ENCODE data around the gene TEKTIP1. TPM values are rescaled to one million over a fixed set of nuclear protein-coding genes. Genes with fewer than 3 reads are reported as not detected.

TEKTIP1 gene
- total and polyA plus RNA-seq, 2 donors from 2014 or later = 1.2 to 9.2 TPM

- no peak overlapping the region for H3K4me3 ChIP-seq (ENCODE audit: low read length in 3 of 3)
- no peak for DNase-seq
- H3K9me3 ChIP-seq (ENCODE audit: control insufficient read depth in 2 of 3, insufficient read depth in 1 of 3, low read length in 3 of 3) = no peaks in the 10 kb centered on the region
- TF ChIP-seq CTCF (IDR thresholded peaks at IDR 0.05; ENCODE audit: borderline replicate concordance, extremely low read depth, insufficient read depth) = no peak
- intact Hi-C loops (cut with DNase I) = no loop called here
- no peak for FAIRE-seq
- H3K27me3 ChIP-seq (ENCODE audit: control insufficient read depth, insufficient read depth, low read length) = no peaks in the 10 kb centered on the region
- H3K36me3 ChIP-seq (ENCODE audit: control insufficient read depth in 2 of 3, insufficient read depth in 3 of 3, low read length in 3 of 3) = peaks cover 2 to 14% (median 3%) of the 10 kb centered on the region in 3 donors
- no peak overlapping the region for H3K27ac ChIP-seq (ENCODE audit: low read depth in 2 of 2, low read length in 2 of 2)
- H3K4me1 ChIP-seq (ENCODE audit: control insufficient read depth in 2 of 3, insufficient read depth in 2 of 3, low read depth in 1 of 3, low read length in 3 of 3) = peaks cover 0 to 15% (median 4%) of the 10 kb centered on the region in 3 donors
- H3K9ac ChIP-seq (ENCODE audit: low read length in 3 of 3) = no peak overlapping the region
These were observed 42.3 kb upstream of the TEKTIP1 start for GRCh38 chr19:3496392-3497273.

GRCh38 chr19:3497757-3498520 is 41.0 kb upstream of the TEKTIP1 start:
- peaks cover 0 to 15% (median 4%) of the 10 kb centered on the region in 3 donors for H3K4me1 ChIP-seq (ENCODE audit: control insufficient read depth in 2 of 3, insufficient read depth in 2 of 3, low read depth in 1 of 3, low read length in 3 of 3)
- no peak for DNase-seq
- no peak for FAIRE-seq
- H3K36me3 ChIP-seq (ENCODE audit: control insufficient read depth in 2 of 3, insufficient read depth in 3 of 3, low read length in 3 of 3) = peaks cover 2 to 10% (median 3%) of the 10 kb centered on the region in 3 donors
- intact Hi-C loops (cut with DNase I) = no loop called here
- H3K9ac ChIP-seq (ENCODE audit: low read length in 3 of 3) = no peak overlapping the region
- no peak overlapping the region for H3K27ac ChIP-seq (ENCODE audit: low read depth in 2 of 2, low read length in 2 of 2)
- no peaks in the 10 kb centered on the region for H3K9me3 ChIP-seq (ENCODE audit: control insufficient read depth in 2 of 3, insufficient read depth in 1 of 3, low read length in 3 of 3)
- TF ChIP-seq CTCF (IDR thresholded peaks at IDR 0.05; ENCODE audit: borderline replicate concordance, extremely low read depth, insufficient read depth) = no peak
- H3K27me3 ChIP-seq (ENCODE audit: control insufficient read depth, insufficient read depth, low read length) = no peaks in the 10 kb centered on the region
- no peak overlapping the region for H3K4me3 ChIP-seq (ENCODE audit: low read length in 3 of 3)

- peak overlapping the region; percentile 88 to 99 for H3K27ac ChIP-seq (ENCODE audit: low read depth in 2 of 2, low read length in 2 of 2)
These were observed 39.1 kb upstream of the TEKTIP1 start for GRCh38 chr19:3499738-3500428.

More at GRCh38 chr19:3499738-3500428, 39.1 kb upstream of the TEKTIP1 start:
- no peak for TF ChIP-seq CTCF (IDR thresholded peaks at IDR 0.05; ENCODE audit: borderline replicate concordance, extremely low read depth, insufficient read depth)
- DNase-seq (no peak), FAIRE-seq (no peak)
- Histone ChIP-seq H3K27me3 (ENCODE audit: control insufficient read depth, insufficient read depth, low read length) (no peaks in the 10 kb centered on the region), H3K9me3 (ENCODE audit: control insufficient read depth in 2 of 3, insufficient read depth in 1 of 3, low read length in 3 of 3) (no peaks in the 10 kb centered on the region), H3K4me1 (ENCODE audit: control insufficient read depth in 2 of 3, insufficient read depth in 2 of 3, low read depth in 1 of 3, low read length in 3 of 3) (peaks cover 0 to 15% (median 4%) of the 10 kb centered on the region in 3 donors), H3K4me3 (ENCODE audit: low read length in 3 of 3) (peak overlapping the region; percentile 84 to 96 (median 94)), H3K9ac (ENCODE audit: low read length in 3 of 3) (peak overlapping the region; percentile 66 to 92 (median 89)), H3K36me3 (ENCODE audit: control insufficient read depth in 2 of 3, insufficient read depth in 3 of 3, low read length in 3 of 3) (peaks cover 2 to 7% (median 3%) of the 10 kb centered on the region in 3 donors)
- intact Hi-C loops (cut with DNase I) = no loop called here

Data from kidney (tissue), 14 donors.